IMR-90 (cell line): ENCODE measurements around the gene EPHA10. TPM values are rescaled to one million over a fixed set of nuclear protein-coding genes. Genes with fewer than 3 reads are reported as not detected.
"Not testable (repeated sequence)": the region's sequence is repeated elsewhere in the genome, so short reads cannot be mapped to it uniquely, and the experiment has no call there.

Source experiments
- ATAC-seq: fragments of 200-7000 bp; cut with Tn5 transposase; 2 replicates; pipeline ENCODE4 v1.9.1; 2020; ENCODE audit warnings: low read depth, mild to moderate bottlenecking, moderate library complexity
- BruUV-seq: library from RNA; stranded (reverse); fragments of 400-500 nt; replicated peaks from 2 replicates; lab custom pipeline; 2021; lab: Mats Ljungman, UMichigan
- CTCF ChIA-PET: fragments of 300-600 bp; formaldehyde crosslinking; extraction: SDS; loops from one replicate; lab custom pipeline; 2021; ENCODE audit warnings: antibody characterized with exemption; lab: Yijun Ruan, JAX
- POLR2A ChIA-PET: fragments of 300-600 bp; sonication (Branson Sonifier 250); formaldehyde crosslinking; loops from one replicate; lab custom pipeline; 2022; ENCODE audit warnings: antibody characterized with exemption; ENCODE audit not compliant: unreplicated experiment; lab: Charles Lee
- DNase-seq: peaks from one replicate; pipeline ENCODE4 v3.0.0; 2013
- H2AFZ ChIP-seq: replicated peaks from 2 replicates; pipeline ENCODE3; 2013; ENCODE audit warnings: low read length, mild to moderate bottlenecking; ENCODE audit not compliant: poor library complexity
- H2AK5ac ChIP-seq: 2 replicates; pipeline ENCODE4 v1.6.1; 2013; ENCODE audit warnings: low read depth, low read length, inconsistent platforms
- H2AK9ac ChIP-seq: replicated peaks from 2 replicates; pipeline ENCODE3; 2013; ENCODE audit warnings: mild to moderate bottlenecking, low read depth, low read length, moderate library complexity; ENCODE audit not compliant: poor library complexity
- H2BK120ac ChIP-seq: 2 replicates; pipeline ENCODE4 v1.6.1; 2013; ENCODE audit warnings: low read depth, low read length, inconsistent platforms
- H2BK15ac ChIP-seq: 3 replicates; pipeline ENCODE4 v1.6.1; 2013; ENCODE audit warnings: low read depth, low read length, inconsistent platforms
- H2BK20ac ChIP-seq: 2 replicates; pipeline ENCODE4 v1.6.1; 2013; ENCODE audit warnings: low read depth, mild to moderate bottlenecking, inconsistent platforms, low read length, moderate library complexity
- H2BK5ac ChIP-seq: 2 replicates; pipeline ENCODE4 v1.6.1; 2013; ENCODE audit warnings: mild to moderate bottlenecking, low read depth, low read length, inconsistent platforms; ENCODE audit not compliant: poor library complexity, severe bottlenecking
- H3K14ac ChIP-seq: replicated peaks from 2 replicates; pipeline ENCODE4 v1.6.1; 2013; ENCODE audit warnings: low read depth, low read length, inconsistent platforms
- H3K18ac ChIP-seq: 2 replicates; pipeline ENCODE4 v1.6.1; 2013; ENCODE audit warnings: low read depth, low read length, control low read depth
- H3K23ac ChIP-seq: 2 replicates; pipeline ENCODE4 v1.6.1; 2013; ENCODE audit warnings: low read depth, low read length, inconsistent platforms
- H3K27ac ChIP-seq: 2 replicates; pipeline ENCODE4 v1.5.1; 2013; ENCODE audit warnings: mild to moderate bottlenecking, control low read depth, low read length; ENCODE audit not compliant: insufficient read depth
- H3K27me3 ChIP-seq: 2 replicates; pipeline ENCODE4 v1.6.1; 2013; ENCODE audit warnings: low read length; ENCODE audit not compliant: control insufficient read depth, insufficient read depth
- H3K36me3 ChIP-seq: 2 replicates; pipeline ENCODE4 v1.6.1; 2013; ENCODE audit warnings: low read length, mixed read lengths; ENCODE audit not compliant: control insufficient read depth, insufficient read depth
- H3K4ac ChIP-seq: 2 replicates; pipeline ENCODE4 v1.6.1; 2013; ENCODE audit warnings: low read depth, low read length, inconsistent platforms
- H3K4me1 ChIP-seq: 2 replicates; pipeline ENCODE4 v1.6.1; 2013; ENCODE audit warnings: low read length, mixed read lengths; ENCODE audit not compliant: control insufficient read depth, insufficient read depth
- H3K4me2 ChIP-seq: 2 replicates; pipeline ENCODE4 v1.6.1; 2013; ENCODE audit warnings: low read depth, mild to moderate bottlenecking, control low read depth, low read length, moderate library complexity
- H3K4me3 ChIP-seq: 2 replicates; pipeline ENCODE4 v1.5.1; 2013; ENCODE audit warnings: low read depth, mild to moderate bottlenecking, control low read depth, low read length, moderate library complexity; ENCODE audit not compliant: insufficient read depth
- H3K56ac ChIP-seq: 2 replicates; pipeline ENCODE4 v1.6.1; 2013; ENCODE audit warnings: low read length, inconsistent platforms; ENCODE audit not compliant: insufficient read depth; ENCODE audit errors: extremely low read depth
- H3K79me1 ChIP-seq, 2 experiments: 2 replicates each; pipeline ENCODE4 v1.6.1; 2013; ENCODE audit warnings: low read length in 2 of 2, inconsistent platforms in 1 of 2, low read depth in 1 of 2
- H3K9ac ChIP-seq: 2 replicates; pipeline ENCODE4 v1.6.1; 2013; ENCODE audit warnings: low read depth, low read length, control low read depth
- H3K9me1 ChIP-seq: 2 replicates; pipeline ENCODE4 v1.6.1; 2013; ENCODE audit warnings: low read length, inconsistent platforms; ENCODE audit not compliant: insufficient read depth
- H3K9me3 ChIP-seq: 2 replicates; pipeline ENCODE4 v1.6.1; 2013; ENCODE audit warnings: low read length; ENCODE audit not compliant: control insufficient read depth, insufficient read depth
- H4K20me1 ChIP-seq: 2 replicates; pipeline ENCODE4 v1.6.1; 2013; ENCODE audit warnings: low read length, inconsistent platforms; ENCODE audit not compliant: insufficient read depth
- H4K5ac ChIP-seq: 2 replicates; pipeline ENCODE4 v1.6.1; 2013; ENCODE audit warnings: mild to moderate bottlenecking, low read depth, low read length, control low read depth
- H4K8ac ChIP-seq, 2 experiments: 2 replicates each; pipeline ENCODE4 v1.6.1; 2013; ENCODE audit warnings: low read depth in 2 of 2, low read length in 2 of 2, control low read depth in 1 of 2, inconsistent platforms in 1 of 2
- H4K91ac ChIP-seq: 2 replicates; pipeline ENCODE4 v1.6.1; 2013; ENCODE audit warnings: low read depth, low read length, inconsistent platforms; ENCODE audit not compliant: insufficient read depth
- WGBS, 2 experiments: methylation state at CpG; one replicate each; pipeline versions ENCODE4 v1.1.5 to v1.1.7; 2013; ENCODE audit warnings: missing lambda C conversion rate in 2 of 2; ENCODE audit not compliant: insufficient read length in 1 of 2; ENCODE audit errors: extremely low coverage in 2 of 2; 5-methylcytosine and 5-hydroxymethylcytosine counted together
- dilution Hi-C: fragments of 300-500 bp; cut with HindIII; formaldehyde crosslinking; loops from one replicate; pipeline ENCODE4 v1.14.3; 2018; ENCODE audit warnings: low sequenced_read_pairs; ENCODE audit not compliant: unreplicated experiment
- in situ Hi-C: fragments of 300-500 bp; cut with MboI; formaldehyde crosslinking; loops from 3 replicates; pipeline ENCODE4 v1.14.3; 2019; ENCODE audit warnings: low sequenced_read_pairs, inconsistent platforms, mixed read lengths
- intact Hi-C: fragments of 100-400 bp; cut with micrococcal nuclease; formaldehyde crosslinking; loops from 2 replicates; pipeline ENCODE4 v1.10.0; 2022
- polyA plus RNA-seq, 3 experiments: library from polyadenylated mRNA; depleted of rRNA; stranded (reverse); fragments of >200 nt; gene quantifications; 2 replicates each; pipeline ENCODE4 v1.2.3, GENCODE V29; 2012; ENCODE audit warnings: low replicate concordance in 1 of 3
- total RNA-seq: library from RNA; depleted of rRNA; stranded (reverse); fragments of >200 nt; gene quantifications from 2 replicates; pipeline ENCODE4 v1.2.3, GENCODE V29; 2012

EPHA10 gene
- total and polyA plus RNA-seq, 2 of the 4 experiments (the other 2 are of a cell fraction): not detected

DNA sequence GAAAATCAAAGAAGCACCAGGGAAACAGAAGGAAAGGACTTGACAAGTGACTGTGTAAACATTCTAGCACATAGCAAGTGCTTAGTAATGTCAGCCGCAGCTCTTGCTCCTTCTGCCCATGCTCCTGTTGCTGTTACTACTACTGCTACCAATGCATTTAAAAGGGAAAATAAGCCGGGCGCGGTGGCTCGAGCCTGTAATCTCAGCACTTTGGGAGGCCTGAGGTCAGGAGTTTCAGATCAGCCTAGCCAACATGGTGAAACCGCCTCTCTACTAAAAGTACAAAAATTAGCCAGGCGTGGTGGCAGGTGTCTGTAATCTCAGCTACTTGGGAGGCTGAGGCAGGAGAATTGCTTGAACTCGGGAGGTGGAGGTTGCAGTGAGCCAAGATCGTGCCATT lies 80.7 kb downstream of the EPHA10 start:
- H3K9me1 ChIP-seq, H3K56ac ChIP-seq, H2BK20ac ChIP-seq, H2BK120ac ChIP-seq, H2BK15ac ChIP-seq, dilution Hi-C loops, BruUV-seq, CTCF ChIA-PET, POLR2A ChIA-PET, ATAC-seq, H3K27ac ChIP-seq, H3K9me3 ChIP-seq, H2AK5ac ChIP-seq, H3K4ac ChIP-seq, H3K18ac ChIP-seq, DNase-seq, H4K8ac ChIP-seq, H3K4me2 ChIP-seq, H3K79me1 ChIP-seq, H4K5ac ChIP-seq, H2BK5ac ChIP-seq, H4K91ac ChIP-seq, H3K4me3 ChIP-seq, H3K23ac ChIP-seq, H3K4me1 ChIP-seq, H4K20me1 ChIP-seq, H3K14ac ChIP-seq, H2AFZ ChIP-seq, H3K27me3 ChIP-seq, H3K9ac ChIP-seq, H2AK9ac ChIP-seq: not testable (repeated sequence)
- intact Hi-C loops: loop anchor here (5.0 kb wide), 3 partner anchors 212 to 1107 kb away; partner anchors contain the start of gene ZC3H12A
- peaks cover 30% of the 10 kb centered on the region for H3K36me3 ChIP-seq
- in situ Hi-C loops: loop anchor here (10.0 kb wide), 1 partner anchor 229 kb away; no protein-coding TSS in a partner anchor
- WGBS, 2 experiments: 83% methylated on average over 1 of the region's 9 CpGs; no CpG with 5 or more reads in 1 of the 2 experiments
